ENCODE data around the gene OR51I2. TPM values are rescaled to one million over a fixed set of nuclear protein-coding genes. Genes with fewer than 3 reads are reported as not detected.

Gene OR51I2
- total and polyA plus RNA-seq, 9 of the 15 experiments (the other 6 are each of a cell fraction or from before 2014, with no cell fraction given): 0.06 to 0.61 (median 0.07) TPM; not detected in 6

DNA sequence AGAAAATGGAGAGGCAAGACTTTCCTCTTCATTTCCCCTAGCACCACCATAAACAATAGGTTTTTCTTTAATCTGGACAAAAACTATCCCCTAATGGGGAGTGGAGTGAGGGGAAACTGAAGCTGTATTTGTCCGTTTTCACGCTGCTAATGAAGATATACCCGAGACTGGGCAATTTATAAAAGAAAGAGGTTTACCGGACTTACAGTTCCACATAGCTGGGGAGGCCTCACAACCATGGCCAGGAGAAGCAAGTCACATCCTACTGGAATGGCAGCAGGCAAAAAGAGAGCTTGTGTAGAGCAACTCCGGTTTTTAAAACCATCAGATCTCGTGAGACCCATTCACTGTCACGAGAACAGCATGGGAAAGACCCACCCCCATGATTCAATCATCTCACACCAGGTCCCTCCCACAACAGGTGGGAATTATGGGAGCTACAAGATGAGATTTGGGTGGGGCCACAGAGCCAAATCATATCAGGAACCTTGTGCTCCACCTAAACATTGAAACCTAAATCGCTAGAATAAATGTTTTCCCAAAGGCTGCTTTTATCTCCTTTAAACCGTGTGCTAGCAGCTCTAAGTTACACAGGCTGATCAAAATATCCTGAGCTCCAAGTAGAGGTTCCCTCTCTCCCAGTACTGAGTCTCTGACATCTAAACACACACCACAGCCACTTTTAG, 56.4 kb downstream of the OR51I2 start (continued):
- TF ChIP-seq, protein P1, sequence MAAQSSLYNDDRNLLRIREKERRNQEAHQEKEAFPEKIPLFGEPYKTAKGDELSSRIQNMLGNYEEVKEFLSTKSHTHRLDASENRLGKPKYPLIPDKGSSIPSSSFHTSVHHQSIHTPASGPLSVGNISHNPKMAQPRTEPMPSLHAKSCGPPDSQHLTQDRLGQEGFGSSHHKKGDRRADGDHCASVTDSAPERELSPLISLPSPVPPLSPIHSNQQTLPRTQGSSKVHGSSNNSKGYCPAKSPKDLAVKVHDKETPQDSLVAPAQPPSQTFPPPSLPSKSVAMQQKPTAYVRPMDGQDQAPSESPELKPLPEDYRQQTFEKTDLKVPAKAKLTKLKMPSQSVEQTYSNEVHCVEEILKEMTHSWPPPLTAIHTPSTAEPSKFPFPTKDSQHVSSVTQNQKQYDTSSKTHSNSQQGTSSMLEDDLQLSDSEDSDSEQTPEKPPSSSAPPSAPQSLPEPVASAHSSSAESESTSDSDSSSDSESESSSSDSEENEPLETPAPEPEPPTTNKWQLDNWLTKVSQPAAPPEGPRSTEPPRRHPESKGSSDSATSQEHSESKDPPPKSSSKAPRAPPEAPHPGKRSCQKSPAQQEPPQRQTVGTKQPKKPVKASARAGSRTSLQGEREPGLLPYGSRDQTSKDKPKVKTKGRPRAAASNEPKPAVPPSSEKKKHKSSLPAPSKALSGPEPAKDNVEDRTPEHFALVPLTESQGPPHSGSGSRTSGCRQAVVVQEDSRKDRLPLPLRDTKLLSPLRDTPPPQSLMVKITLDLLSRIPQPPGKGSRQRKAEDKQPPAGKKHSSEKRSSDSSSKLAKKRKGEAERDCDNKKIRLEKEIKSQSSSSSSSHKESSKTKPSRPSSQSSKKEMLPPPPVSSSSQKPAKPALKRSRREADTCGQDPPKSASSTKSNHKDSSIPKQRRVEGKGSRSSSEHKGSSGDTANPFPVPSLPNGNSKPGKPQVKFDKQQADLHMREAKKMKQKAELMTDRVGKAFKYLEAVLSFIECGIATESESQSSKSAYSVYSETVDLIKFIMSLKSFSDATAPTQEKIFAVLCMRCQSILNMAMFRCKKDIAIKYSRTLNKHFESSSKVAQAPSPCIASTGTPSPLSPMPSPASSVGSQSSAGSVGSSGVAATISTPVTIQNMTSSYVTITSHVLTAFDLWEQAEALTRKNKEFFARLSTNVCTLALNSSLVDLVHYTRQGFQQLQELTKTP (IDR thresholded peaks at IDR 0.05; ENCODE audit: low read depth in 1 of 2, partially characterized antibody in 2 of 2): peak in 1 of 2 experiments; percentile 80
- TF ChIP-seq EGR1 (conservative IDR thresholded peaks at IDR 0.05) (no peak), ZNF707 (CRISPR knock-in tag; conservative IDR thresholded peaks at IDR 0.05) (no peak), SRSF9 (IDR thresholded peaks at IDR 0.05; ENCODE audit: borderline replicate concordance, low read depth, low read length) (no peak), POU5F1 (IDR thresholded peaks at IDR 0.05; ENCODE audit: borderline replicate concordance, low read depth, low read length, partially characterized antibody) (no peak), SMARCC2 (IDR thresholded peaks at IDR 0.05; ENCODE audit: low read depth) (no peak), MEF2D (tag; conservative IDR thresholded peaks at IDR 0.05; ENCODE audit: low read depth) (no peak), TFAM (CRISPR knock-in tag; conservative IDR thresholded peaks at IDR 0.05) (no peak), MCM7 (IDR thresholded peaks at IDR 0.05) (no peak), ZKSCAN8 (CRISPR knock-in tag; IDR thresholded peaks at IDR 0.05) (no peak), ZNF431 (CRISPR knock-in tag; IDR thresholded peaks at IDR 0.05) (no peak), HNRNPL (IDR thresholded peaks at IDR 0.05; ENCODE audit: low read depth, low read length) (no peak), KLF16 (IDR thresholded peaks at IDR 0.05) (no peak), ZKSCAN1 (IDR thresholded peaks at IDR 0.05; ENCODE audit: low read depth, low read length) (no peak), RBM25 (IDR thresholded peaks at IDR 0.05; ENCODE audit: low read depth, low read length, severe bottlenecking) (peak; percentile 94)
- TF ChIP-seq, protein P2, sequence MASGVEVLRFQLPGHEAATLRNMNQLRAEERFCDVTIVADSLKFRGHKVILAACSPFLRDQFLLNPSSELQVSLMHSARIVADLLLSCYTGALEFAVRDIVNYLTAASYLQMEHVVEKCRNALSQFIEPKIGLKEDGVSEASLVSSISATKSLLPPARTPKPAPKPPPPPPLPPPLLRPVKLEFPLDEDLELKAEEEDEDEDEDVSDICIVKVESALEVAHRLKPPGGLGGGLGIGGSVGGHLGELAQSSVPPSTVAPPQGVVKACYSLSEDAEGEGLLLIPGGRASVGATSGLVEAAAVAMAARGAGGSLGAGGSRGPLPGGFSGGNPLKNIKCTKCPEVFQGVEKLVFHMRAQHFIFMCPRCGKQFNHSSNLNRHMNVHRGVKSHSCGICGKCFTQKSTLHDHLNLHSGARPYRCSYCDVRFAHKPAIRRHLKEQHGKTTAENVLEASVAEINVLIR (CRISPR knock-in tag; IDR thresholded peaks at IDR 0.05): no peak
- TF ChIP-seq, protein P3, sequence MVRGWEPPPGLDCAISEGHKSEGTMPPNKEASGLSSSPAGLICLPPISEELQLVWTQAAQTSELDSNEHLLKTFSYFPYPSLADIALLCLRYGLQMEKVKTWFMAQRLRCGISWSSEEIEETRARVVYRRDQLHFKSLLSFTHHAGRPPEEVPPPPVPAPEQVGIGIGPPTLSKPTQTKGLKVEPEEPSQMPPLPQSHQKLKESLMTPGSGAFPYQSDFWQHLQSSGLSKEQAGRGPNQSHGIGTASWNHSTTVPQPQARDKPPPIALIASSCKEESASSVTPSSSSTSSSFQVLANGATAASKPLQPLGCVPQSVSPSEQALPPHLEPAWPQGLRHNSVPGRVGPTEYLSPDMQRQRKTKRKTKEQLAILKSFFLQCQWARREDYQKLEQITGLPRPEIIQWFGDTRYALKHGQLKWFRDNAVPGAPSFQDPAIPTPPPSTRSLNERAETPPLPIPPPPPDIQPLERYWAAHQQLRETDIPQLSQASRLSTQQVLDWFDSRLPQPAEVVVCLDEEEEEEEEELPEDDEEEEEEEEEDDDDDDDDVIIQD (CRISPR knock-in tag; IDR thresholded peaks at IDR 0.05): no peak
- TF ChIP-seq, protein P4, sequence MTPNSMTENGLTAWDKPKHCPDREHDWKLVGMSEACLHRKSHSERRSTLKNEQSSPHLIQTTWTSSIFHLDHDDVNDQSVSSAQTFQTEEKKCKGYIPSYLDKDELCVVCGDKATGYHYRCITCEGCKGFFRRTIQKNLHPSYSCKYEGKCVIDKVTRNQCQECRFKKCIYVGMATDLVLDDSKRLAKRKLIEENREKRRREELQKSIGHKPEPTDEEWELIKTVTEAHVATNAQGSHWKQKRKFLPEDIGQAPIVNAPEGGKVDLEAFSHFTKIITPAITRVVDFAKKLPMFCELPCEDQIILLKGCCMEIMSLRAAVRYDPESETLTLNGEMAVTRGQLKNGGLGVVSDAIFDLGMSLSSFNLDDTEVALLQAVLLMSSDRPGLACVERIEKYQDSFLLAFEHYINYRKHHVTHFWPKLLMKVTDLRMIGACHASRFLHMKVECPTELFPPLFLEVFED (CRISPR knock-in tag; conservative IDR thresholded peaks at IDR 0.05): no peak
- TF ChIP-seq, protein P5, sequence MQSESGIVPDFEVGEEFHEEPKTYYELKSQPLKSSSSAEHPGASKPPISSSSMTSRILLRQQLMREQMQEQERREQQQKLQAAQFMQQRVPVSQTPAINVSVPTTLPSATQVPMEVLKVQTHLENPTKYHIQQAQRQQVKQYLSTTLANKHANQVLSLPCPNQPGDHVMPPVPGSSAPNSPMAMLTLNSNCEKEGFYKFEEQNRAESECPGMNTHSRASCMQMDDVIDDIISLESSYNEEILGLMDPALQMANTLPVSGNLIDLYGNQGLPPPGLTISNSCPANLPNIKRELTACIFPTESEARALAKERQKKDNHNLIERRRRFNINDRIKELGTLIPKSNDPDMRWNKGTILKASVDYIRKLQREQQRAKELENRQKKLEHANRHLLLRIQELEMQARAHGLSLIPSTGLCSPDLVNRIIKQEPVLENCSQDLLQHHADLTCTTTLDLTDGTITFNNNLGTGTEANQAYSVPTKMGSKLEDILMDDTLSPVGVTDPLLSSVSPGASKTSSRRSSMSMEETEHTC (IDR thresholded peaks at IDR 0.05): no peak
